Activated CD8-positive, alpha-beta memory T cell treated with anti-CD3 and anti-CD28 coated beads for 4 hours (primary cell): Measurements from ENCODE around the gene DND1.
"Not testable (repeated sequence)": the region's sequence is repeated elsewhere in the genome, so short reads cannot be mapped to it uniquely, and the experiment has no call there.

Experiments used
- DNase-seq, 2 donors: peaks; one replicate each; pipeline ENCODE4 v3.0.0-alpha.2; 2020; ENCODE audit warnings: low read depth in 2 of 2

Gene DND1

DNA sequence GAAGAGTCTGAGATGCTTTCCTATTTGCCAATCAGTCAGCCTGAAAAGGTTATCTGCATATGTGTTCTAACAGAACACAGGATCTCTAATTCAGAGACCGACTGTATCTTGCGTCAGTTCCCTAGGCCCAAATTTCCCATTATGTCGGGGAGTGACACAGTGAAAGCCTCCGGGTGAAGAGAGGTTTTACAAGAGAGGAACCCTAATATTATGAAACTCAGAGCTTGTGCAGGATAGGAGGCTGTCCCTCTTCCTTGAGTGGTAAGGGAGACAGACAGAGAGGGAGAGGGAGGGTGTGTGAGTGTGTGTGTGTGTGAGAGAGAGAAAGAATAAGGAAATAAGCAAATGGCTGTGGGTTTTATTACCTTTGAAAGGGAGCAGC is 42.3 kb downstream of the DND1 start:
- DNase-seq: no peak

DNA sequence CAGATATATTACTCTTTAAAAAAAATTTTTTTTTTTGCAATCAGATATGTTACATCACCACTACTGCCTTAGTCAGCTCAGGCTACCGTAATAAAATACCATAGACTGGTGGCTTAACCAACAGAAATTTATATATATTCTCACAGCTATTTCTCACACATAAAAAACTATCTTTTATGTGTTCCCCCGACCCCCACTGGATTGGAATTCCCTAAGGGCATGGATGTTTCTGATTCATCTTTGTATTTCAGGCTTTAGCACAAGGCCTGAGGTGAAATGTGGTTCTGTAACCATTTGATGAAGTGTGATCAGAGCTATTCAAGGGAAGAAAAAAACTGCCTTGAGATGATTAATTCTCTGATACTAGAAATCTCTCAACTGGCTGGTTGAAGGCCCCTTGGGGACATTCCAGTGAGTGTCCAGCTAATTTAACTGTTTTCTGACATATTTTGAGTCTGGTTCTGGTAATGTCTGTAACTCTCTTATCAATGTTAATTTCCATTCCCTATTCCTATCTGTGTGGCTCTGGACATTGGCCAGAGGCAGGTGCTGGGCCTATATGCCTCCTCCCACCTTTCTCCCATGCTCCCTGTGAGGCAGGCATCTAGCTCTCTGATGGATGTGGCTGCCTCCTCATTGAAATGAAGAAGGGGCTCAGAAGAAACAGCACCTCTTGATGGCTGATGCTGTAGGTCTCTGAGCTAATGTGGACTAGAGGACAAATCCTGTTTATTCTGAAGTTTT is 42.9 kb downstream of the DND1 start:
- no peak for DNase-seq

DNA sequence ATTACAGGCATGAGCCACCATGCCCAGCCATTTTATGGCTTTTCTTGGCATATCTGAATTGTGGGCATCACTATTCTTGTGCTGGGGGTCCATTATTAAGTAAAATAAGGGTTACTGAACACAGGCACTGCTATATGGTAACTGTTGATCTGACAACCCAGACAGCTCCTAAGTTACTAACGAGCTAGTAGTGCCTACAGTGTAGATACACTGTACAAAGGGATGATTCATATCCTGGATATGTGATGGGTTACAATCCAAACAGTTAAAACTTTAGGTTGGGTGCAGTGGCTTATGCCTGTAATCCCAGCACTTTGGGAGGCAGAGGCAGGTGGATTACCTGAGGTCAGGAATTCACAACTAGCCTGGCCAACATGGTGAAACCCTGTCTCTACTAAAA is 44.7 kb downstream of the DND1 start:
- DNase-seq: no peak

DNA sequence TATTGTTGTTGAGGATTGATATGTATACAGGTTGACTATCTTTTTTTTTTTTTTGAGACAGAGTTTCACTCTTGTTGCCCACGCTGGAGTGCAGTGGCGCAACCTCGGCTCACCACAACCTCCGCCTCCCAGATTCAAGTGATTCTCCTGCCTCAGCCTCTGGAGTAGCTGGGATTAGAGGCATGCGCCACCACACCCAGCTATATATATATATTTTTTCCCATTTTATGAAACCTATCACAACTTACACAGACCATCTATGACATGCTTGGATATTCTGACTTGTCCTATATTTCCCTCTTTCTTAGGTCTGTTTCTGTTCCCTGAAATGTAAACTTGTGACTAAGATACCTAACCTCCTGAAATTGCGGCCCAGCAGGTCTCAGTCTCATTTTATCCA is 45.4 kb downstream of the DND1 start:
- DNase-seq: no peak

DNA sequence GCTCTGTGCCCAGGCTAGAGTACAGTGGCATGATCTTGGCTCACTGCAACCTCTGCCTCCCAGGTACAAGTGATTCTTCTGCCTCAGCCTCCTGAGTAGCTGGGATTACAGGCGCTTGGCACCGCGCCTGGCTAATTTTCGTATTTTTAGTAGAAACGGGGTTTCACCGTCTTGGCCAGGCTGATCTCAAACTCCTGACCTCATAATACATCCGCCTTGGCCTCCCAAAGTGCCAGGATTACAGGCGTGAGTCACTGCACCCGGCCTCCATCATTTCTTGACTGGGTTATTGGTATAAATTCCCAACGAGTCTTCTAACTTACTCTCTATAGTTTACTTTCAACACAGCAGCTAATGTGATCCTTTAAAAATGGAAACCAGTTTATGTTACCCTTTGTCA is 48.5 kb downstream of the DND1 start:
- DNase-seq: not testable (repeated sequence)

DNA sequence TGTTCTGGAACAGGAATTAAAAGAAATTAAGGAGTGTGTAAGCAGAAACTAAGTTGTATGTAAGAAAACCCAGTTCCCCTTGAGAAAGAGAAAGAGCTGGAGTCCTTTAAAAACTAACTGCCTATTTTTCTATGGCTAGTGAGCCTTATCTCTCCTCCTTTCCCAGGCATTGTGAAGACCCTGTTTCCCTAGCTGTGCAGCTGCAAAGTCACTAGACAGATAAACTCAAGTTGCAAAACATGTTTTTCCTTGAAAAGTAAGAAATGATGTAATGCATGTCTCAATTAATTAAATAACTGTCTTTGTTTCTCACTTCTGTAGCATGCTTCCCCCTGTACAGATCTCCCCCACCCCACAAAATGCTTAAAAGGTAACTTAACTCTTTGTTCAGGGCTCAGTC is 50.3 kb downstream of the DND1 start:
- DNase-seq: not testable (repeated sequence)

DNA sequence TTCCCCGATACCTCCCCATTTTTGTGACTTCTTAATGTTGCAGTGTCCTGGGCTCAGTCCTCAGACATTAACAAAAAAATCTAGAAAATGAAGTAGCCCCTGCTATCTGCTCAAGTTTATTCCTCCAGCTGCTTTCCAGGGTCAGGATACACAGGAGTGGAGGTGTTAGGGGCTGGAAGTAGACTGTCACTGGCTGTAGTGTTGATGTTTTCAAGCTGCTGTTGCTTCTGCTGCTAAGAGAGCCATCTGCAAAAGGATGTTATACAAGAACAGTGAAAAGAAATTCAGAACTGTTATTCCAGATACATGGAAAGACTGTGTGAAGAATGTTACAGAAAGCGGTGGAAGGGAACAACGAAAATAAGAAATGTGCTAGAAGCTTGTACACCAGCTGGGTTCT is 51.1 kb downstream of the DND1 start:
- DNase-seq: no peak
